GM12878 (cell line): ENCODE results near the gene GOPC. TPM values are rescaled to one million over a fixed set of nuclear protein-coding genes. Genes with fewer than 3 reads are reported as not detected.

Experiments
- CBX5 ChIP-seq: sonication (generic); IDR thresholded peaks from 2 replicates; pipeline ENCODE4 v1.6.1; 2016; ENCODE audit warnings: low read depth, moderate library complexity, mild to moderate bottlenecking, inconsistent platforms
- CREB1 ChIP-seq: IDR thresholded peaks from 2 replicates; pipeline ENCODE4 v1.6.1; 2012; ENCODE audit warnings: low read depth, mild to moderate bottlenecking, inconsistent platforms
- CTCF ChIP-seq, 3 experiments: IDR thresholded peaks in 2 of 3; conservative IDR thresholded peaks in 1 of 3; 2 replicates each; pipeline ENCODE4 v1.5.1; 2011; ENCODE audit warnings: low read depth in 3 of 3, low read length in 3 of 3, mild to moderate bottlenecking in 3 of 3, control low read depth in 2 of 3, moderate library complexity in 2 of 3, inconsistent platforms in 1 of 3, mixed read lengths in 1 of 3; ENCODE audit not compliant: control insufficient read depth in 2 of 3, insufficient read depth in 1 of 3; ENCODE audit errors: extremely low read depth in 1 of 3
- CUX1 ChIP-seq: IDR thresholded peaks from 2 replicates; pipeline ENCODE4 v1.6.1; 2012; ENCODE audit warnings: improper control_type of control experiment, low read depth, low read length; ENCODE audit not compliant: insufficient replicate concordance
- IKZF2 ChIP-seq, 2 experiments: fragments of 450-650 bp; IDR thresholded peaks; 2 replicates each; pipeline ENCODE4 v1.6.1; 2017; ENCODE audit warnings: mild to moderate bottlenecking in 2 of 2, moderate library complexity in 2 of 2
- NR2F1 ChIP-seq: fragments of 450-650 bp; conservative IDR thresholded peaks from 2 replicates; pipeline ENCODE4 v1.6.1; 2017; ENCODE audit warnings: mild to moderate bottlenecking
- REST ChIP-seq: IDR thresholded peaks from 2 replicates; pipeline ENCODE4 v1.6.1; 2012; ENCODE audit warnings: mild to moderate bottlenecking, low read depth, low read length
- SMAD1 ChIP-seq: fragments of 450-650 bp; IDR thresholded peaks from 2 replicates; pipeline ENCODE4 v1.6.1; 2018; ENCODE audit warnings: mild to moderate bottlenecking, low read depth; ENCODE audit not compliant: partially characterized antibody
- SMC3 ChIP-seq: IDR thresholded peaks from 2 replicates; pipeline ENCODE4 v1.6.1; 2011; ENCODE audit warnings: low read length, improper control_type of control experiment, borderline replicate concordance
- SPI1 ChIP-seq: IDR thresholded peaks from 2 replicates; pipeline ENCODE4 v1.6.1; 2011; ENCODE audit warnings: low read depth, mild to moderate bottlenecking, low read length, moderate library complexity, borderline replicate concordance; ENCODE audit not compliant: insufficient read depth
- TAF1 ChIP-seq: IDR thresholded peaks from 2 replicates; pipeline ENCODE4 v1.6.1; 2011; ENCODE audit warnings: mild to moderate bottlenecking, low read depth, low read length, borderline replicate concordance
- ZBTB33 ChIP-seq: fragments of 450-650 bp; IDR thresholded peaks from 2 replicates; pipeline ENCODE4 v1.6.1; 2017; ENCODE audit warnings: mild to moderate bottlenecking
- polyA plus RNA-seq, 11 experiments: library from polyadenylated mRNA; depleted of rRNA in 4 of 11; unstranded in 6 of 11; stranded (reverse) in 5 of 11; fragments of >200 nt; fragmentation: Nextera tagmentation in 4 of 11; fragmentation: Illumina TruSeq in 1 of 11; extraction: Ambion mirVana in 4 of 11; extraction: Trizol in 1 of 11; gene quantifications; 1 replicate in 1 of 11; 2 replicates in 10 of 11; pipeline versions ENCODE4 v1.2.1 to v1.2.3, GENCODE V29; 2011 to 2016; ENCODE audit warnings: inconsistent platforms in 2 of 11, missing spikeins in 2 of 11, low read depth in 1 of 11
- total RNA-seq, 4 experiments: library from RNA; depleted of rRNA in 3 of 4; stranded (reverse); fragments of >200 nt in 3 of 4; fragmentation: Illumina TruSeq in 1 of 4; extraction: Trizol in 1 of 4; gene quantifications; 2 replicates each; pipeline versions ENCODE4 v1.2.1 to v1.2.3, GENCODE V29; 2013 to 2021
- TF ChIP-seq, protein P1 (sequence below): IDR thresholded peaks from 2 replicates; pipeline ENCODE4 v1.6.1; 2011; ENCODE audit warnings: borderline replicate concordance, low read depth, mild to moderate bottlenecking, moderate library complexity, low read length; ENCODE audit not compliant: insufficient read depth, poor library complexity, severe bottlenecking

Gene GOPC
- total and polyA plus RNA-seq, 10 of the 15 experiments (the other 5 are each of a cell fraction or from before 2014, with no cell fraction given): 5.8 to 28.5 (median 18.0) TPM

- TF ChIP-seq ZBTB33 (no peak), SMC3 (no peak), CUX1 (no peak), CTCF (IDR thresholded peaks at IDR 0.05 in 2 of 3, conservative IDR thresholded peaks at IDR 0.05 in 1 of 3; ENCODE audit: control insufficient read depth in 2 of 3, extremely low read depth in 1 of 3, insufficient read depth in 1 of 3, low read depth in 3 of 3, low read length in 3 of 3) (peak in 1 of 3 experiments; percentile 16; a peak in 1 of 6 replicates), NR2F1 (peak; percentile 68), REST (no peak), CBX5 (peak; percentile 36; the same call in 1 of the 2 replicates), CREB1 (peak; percentile 80), TAF1 (peak; percentile 65), IKZF2 (IDR thresholded peaks at IDR 0.05) (peak; percentile 15 to 22; a peak in 2 of 4 replicates), SPI1 (no peak), SMAD1 (peak; percentile 23)
- TF ChIP-seq, protein P1, sequence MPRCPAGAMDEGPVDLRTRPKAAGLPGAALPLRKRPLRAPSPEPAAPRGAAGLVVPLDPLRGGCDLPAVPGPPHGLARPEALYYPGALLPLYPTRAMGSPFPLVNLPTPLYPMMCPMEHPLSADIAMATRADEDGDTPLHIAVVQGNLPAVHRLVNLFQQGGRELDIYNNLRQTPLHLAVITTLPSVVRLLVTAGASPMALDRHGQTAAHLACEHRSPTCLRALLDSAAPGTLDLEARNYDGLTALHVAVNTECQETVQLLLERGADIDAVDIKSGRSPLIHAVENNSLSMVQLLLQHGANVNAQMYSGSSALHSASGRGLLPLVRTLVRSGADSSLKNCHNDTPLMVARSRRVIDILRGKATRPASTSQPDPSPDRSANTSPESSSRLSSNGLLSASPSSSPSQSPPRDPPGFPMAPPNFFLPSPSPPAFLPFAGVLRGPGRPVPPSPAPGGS: no peak
These were observed at the start of gene GOPC (continued) for GRCh38 chr6:117602151-117602898.
